ENCODE measurements around the gene GGA2.

GRCh38 chr16:23511731-23512130 lies 1.4 kb upstream of the GGA2 start:
- TF ChIP-seq, protein P1, sequence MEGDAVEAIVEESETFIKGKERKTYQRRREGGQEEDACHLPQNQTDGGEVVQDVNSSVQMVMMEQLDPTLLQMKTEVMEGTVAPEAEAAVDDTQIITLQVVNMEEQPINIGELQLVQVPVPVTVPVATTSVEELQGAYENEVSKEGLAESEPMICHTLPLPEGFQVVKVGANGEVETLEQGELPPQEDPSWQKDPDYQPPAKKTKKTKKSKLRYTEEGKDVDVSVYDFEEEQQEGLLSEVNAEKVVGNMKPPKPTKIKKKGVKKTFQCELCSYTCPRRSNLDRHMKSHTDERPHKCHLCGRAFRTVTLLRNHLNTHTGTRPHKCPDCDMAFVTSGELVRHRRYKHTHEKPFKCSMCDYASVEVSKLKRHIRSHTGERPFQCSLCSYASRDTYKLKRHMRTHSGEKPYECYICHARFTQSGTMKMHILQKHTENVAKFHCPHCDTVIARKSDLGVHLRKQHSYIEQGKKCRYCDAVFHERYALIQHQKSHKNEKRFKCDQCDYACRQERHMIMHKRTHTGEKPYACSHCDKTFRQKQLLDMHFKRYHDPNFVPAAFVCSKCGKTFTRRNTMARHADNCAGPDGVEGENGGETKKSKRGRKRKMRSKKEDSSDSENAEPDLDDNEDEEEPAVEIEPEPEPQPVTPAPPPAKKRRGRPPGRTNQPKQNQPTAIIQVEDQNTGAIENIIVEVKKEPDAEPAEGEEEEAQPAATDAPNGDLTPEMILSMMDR (IDR thresholded peaks at IDR 0.05) = no peak
- no peak for TF ChIP-seq POLR2A (IDR thresholded peaks at IDR 0.05)

Measured in esophagus squamous epithelium (tissue), 4 donors.